Measurements from ENCODE around the gene AK3.

The AK3 gene

DNA sequence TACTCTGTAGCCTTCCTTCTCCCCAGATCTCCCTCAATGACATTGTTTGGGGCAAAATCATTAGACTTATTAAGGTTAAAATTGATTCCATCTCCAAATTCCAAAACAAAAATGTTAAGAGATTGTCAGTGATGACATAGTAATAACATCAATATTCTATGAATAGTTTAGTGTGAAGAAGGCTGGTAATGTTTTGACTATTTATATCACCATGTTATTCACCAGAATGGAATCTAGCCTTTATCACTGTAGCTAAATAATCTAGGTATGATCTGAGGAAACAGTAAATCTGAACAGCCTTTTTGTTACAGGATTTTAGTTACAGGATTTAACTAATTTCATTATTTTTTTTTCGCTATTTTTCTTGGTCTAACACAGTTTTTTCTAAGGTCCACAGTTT lies 79.8 kb downstream of the AK3 start:
- TF ChIP-seq NFIC (IDR thresholded peaks at IDR 0.05): no peak
- no peak for TF ChIP-seq YY1 (IDR thresholded peaks at IDR 0.05; ENCODE audit: low read depth)
- TF ChIP-seq, protein P1, sequence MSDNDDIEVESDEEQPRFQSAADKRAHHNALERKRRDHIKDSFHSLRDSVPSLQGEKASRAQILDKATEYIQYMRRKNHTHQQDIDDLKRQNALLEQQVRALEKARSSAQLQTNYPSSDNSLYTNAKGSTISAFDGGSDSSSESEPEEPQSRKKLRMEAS (IDR thresholded peaks at IDR 0.05): no peak
- TF ChIP-seq, protein P2, sequence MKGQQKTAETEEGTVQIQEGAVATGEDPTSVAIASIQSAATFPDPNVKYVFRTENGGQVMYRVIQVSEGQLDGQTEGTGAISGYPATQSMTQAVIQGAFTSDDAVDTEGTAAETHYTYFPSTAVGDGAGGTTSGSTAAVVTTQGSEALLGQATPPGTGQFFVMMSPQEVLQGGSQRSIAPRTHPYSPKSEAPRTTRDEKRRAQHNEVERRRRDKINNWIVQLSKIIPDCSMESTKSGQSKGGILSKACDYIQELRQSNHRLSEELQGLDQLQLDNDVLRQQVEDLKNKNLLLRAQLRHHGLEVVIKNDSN (IDR thresholded peaks at IDR 0.05): no peak
- TF ChIP-seq CEBPB (IDR thresholded peaks at IDR 0.05): no peak
- no peak for TF ChIP-seq TAF1 (IDR thresholded peaks at IDR 0.05; ENCODE audit: low read depth)
- TF ChIP-seq CREB1 (IDR thresholded peaks at IDR 0.05; ENCODE audit: low read depth): no peak
- TF ChIP-seq EGR1 (IDR thresholded peaks at IDR 0.05): no peak
- no peak for TF ChIP-seq TEAD4 (IDR thresholded peaks at IDR 0.05)

All from Ishikawa (cell line).